Activated CD8-positive, alpha-beta T cell treated with anti-CD3 and anti-CD28 coated beads, Interleukin-2, amount 10 ng/mL, durations not matched to agents 7 days and 5 days (primary cell): ENCODE results near the gene CACNA2D4. TPM values are rescaled to one million over a fixed set of nuclear protein-coding genes. Genes with fewer than 3 reads are reported as not detected.

Experiments used
- ATAC-seq: fragments of 150-1000 bp; cut with Tn5 transposase; one replicate; pipeline ENCODE4 v1.10.0; 2021; ENCODE audit warnings: moderate library complexity
- CTCF ChIA-PET: fragments of 350-600 bp; sonication (Branson Sonifier 250); formaldehyde crosslinking; loops from one replicate; lab custom pipeline; 2021; ENCODE audit warnings: antibody characterized with exemption; lab: Charles Lee
- POLR2A ChIA-PET: fragments of 350-600 bp; sonication (Branson Sonifier 250); formaldehyde crosslinking; loops from one replicate; lab custom pipeline; 2021; ENCODE audit warnings: antibody characterized with exemption; lab: Charles Lee
- DNase-seq: peaks from one replicate; pipeline ENCODE4 v3.0.0-alpha.2; 2020
- H3K27ac Mint-ChIP-seq: one replicate; pipeline ENCODE4 v1.8.0; 2021; ENCODE audit warnings: mild to moderate bottlenecking, mixed read lengths
- H3K27me3 Mint-ChIP-seq: one replicate; pipeline ENCODE4 v1.8.0; 2021; ENCODE audit warnings: low read depth, mixed read lengths
- H3K36me3 Mint-ChIP-seq: one replicate; pipeline ENCODE4 v1.8.0; 2021; ENCODE audit warnings: low read depth, mixed read lengths
- H3K4me1 Mint-ChIP-seq: one replicate; pipeline ENCODE4 v1.8.0; 2021; ENCODE audit warnings: low read depth, mixed read lengths
- H3K4me3 Mint-ChIP-seq: one replicate; pipeline ENCODE4 v1.8.0; 2021; ENCODE audit warnings: mild to moderate bottlenecking, mixed read lengths
- H3K9me3 Mint-ChIP-seq: one replicate; pipeline ENCODE4 v1.8.0; 2022; ENCODE audit warnings: mixed read lengths; ENCODE audit not compliant: insufficient read depth
- total RNA-seq, 2 experiments: library from RNA; stranded (reverse); gene quantifications; one replicate each; pipeline ENCODE4 v1.2.3, GENCODE V29; 2021

The CACNA2D4 gene
- total RNA-seq, 2 experiments from 2014 or later = 6.8 to 7.0 TPM

DNA sequence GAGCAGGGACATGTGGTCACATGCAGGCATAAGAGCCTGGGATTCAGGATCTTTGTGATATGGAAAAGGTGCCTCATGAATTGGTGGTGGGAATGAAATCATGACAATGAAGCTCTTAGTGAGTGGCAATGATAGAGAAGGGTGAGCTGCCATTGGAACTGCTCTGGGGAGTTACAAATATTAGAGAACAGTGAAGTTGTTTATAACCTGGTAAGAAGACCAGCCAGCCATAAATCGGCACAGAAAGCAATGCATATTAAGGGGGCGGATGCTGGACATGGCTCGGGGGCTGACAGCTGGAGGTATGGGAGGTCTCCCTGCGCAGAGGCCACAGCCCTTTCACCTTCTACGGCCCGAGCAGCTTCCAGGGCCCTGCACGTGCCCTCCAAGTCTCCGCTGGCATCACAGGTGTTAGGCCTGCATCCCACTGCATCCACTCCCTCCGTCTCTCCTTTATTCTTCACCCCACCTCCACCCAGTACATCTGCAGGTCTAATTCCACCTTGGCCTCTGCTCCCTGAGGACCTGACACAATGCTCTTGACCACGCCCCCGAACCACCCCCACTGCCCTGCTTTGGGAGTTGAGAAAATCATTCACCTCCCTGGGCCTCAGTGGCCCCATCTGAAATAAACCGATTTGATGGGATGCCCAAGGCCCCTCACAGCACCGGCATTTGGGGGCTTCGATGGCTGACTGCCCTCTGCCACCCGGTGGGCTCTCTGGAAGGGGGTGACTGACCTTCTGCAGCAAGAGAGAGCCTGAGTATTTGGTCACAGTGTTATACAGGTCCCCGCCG lies 4.1 kb downstream of the CACNA2D4 start:
- no peaks in the 10 kb centered on the region for H3K9me3 Mint-ChIP-seq
- DNase-seq (peak; percentile 14), ATAC-seq (no peak)
- peaks cover 28% of the 10 kb centered on the region for H3K4me1 Mint-ChIP-seq
- ChIA-PET POLR2A (no interaction called here), CTCF (interaction anchor here (3.5 kb wide), 1 partner anchor 26 kb away, joined by 24 read pairs; no protein-coding TSS in a partner anchor)
- peak overlapping the region; percentile 91 for H3K27ac Mint-ChIP-seq
- H3K27me3 Mint-ChIP-seq = peaks cover 7% of the 10 kb centered on the region
- H3K36me3 Mint-ChIP-seq = no peaks in the 10 kb centered on the region
- no peak overlapping the region for H3K4me3 Mint-ChIP-seq

DNA sequence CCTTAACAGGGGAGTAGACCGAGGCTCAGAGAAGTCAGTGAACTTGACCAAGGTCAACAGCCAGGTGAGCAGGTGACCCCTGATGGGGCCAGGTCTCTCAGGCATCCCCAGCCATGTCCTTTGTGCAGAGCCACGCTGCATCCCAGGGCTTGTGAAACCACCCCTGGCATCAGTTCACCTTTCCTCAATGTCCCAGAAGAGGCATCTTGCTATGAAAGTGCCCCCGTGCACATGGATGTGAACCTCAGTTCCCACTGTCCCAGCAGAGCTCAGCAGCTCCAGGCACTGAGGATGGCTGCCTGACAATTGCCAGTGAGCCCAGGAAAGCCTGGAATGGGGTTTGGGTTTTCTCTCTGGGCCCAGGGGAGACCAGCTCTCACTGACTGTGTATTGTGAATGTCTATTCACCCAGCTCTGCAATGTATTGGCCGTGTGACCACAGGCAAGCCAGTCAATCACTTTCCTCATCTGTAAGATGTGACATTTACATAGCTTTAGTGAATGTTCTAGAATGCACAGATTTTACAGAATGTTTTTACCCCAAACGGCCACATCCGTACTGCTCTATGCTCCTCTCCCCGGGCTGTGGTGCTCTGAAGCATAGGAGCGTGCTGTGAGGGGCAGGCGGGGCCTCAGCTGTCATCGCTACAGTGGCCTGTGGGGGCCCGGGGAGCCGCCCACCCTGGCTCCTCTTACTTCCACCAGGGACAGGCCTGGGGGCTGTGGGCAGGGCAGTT lies 4.9 kb downstream of the CACNA2D4 start:
- peaks cover 28% of the 10 kb centered on the region for H3K4me1 Mint-ChIP-seq
- POLR2A ChIA-PET = no interaction called here
- DNase-seq (peak; percentile 18), ATAC-seq (no peak)
- H3K27ac Mint-ChIP-seq = no peak overlapping the region
- H3K9me3 Mint-ChIP-seq = no peaks in the 10 kb centered on the region
- peaks cover 2% of the 10 kb centered on the region for H3K36me3 Mint-ChIP-seq
- H3K4me3 Mint-ChIP-seq = no peak overlapping the region
- CTCF ChIA-PET = interaction anchor here (1.6 to 3.5 kb wide), 2 partner anchors 26 kb away, joined by 6 to 24 read pairs; no protein-coding TSS in a partner anchor
- peaks cover 5% of the 10 kb centered on the region for H3K27me3 Mint-ChIP-seq

DNA sequence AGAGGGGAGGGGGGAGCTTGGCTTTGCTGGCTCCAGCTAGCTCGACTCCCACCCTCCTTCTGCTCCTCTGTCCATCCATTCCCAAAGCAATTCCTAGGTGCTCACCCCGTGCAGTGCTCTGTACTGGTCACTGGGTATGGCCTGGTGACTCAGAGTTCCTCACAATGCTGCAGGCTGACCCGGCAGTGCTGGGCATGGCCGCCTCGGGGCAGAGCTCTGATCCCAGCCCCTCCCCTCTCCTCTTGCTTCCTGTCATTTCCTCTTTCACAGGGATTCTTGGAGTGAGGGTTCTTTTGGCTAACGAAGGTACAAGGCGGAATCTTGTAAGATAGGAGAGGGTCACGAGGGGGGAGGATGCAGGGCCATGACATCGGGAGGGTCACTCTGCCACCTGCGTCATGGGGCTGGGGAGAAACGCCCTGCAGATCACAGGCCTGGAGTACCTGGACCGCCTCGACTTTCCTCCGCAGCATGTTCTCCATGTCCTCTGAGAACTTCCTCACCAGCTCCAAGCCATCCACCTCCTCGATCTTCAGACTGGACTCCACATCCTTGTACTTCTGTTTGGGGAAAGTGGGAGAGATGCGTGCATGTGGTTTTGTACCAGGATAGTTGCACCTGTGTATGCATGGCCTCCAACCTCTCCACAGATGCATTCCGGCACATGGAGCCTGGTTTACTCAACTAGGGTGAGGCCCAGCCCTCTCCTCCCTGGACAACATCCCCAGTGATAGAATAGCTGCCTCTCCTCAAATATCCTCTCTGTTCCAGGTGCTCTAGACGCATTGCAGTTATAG lies 5.7 kb downstream of the CACNA2D4 start:
- Mint-ChIP-seq H3K4me1 (peaks cover 30% of the 10 kb centered on the region), H3K4me3 (no peak overlapping the region), H3K9me3 (peaks cover 2% of the 10 kb centered on the region), H3K27me3 (peaks cover 6% of the 10 kb centered on the region), H3K27ac (no peak overlapping the region), H3K36me3 (peaks cover 3% of the 10 kb centered on the region)
- POLR2A ChIA-PET = interaction anchor here (0.6 kb wide), 1 partner anchor 14 kb away, joined by 4 read pairs; no protein-coding TSS in a partner anchor
- ATAC-seq = no peak
- CTCF ChIA-PET = interaction anchor here (1.6 kb wide), 1 partner anchor 27 kb away, joined by 6 read pairs; no protein-coding TSS in a partner anchor
- DNase-seq = peak; percentile 16

DNA sequence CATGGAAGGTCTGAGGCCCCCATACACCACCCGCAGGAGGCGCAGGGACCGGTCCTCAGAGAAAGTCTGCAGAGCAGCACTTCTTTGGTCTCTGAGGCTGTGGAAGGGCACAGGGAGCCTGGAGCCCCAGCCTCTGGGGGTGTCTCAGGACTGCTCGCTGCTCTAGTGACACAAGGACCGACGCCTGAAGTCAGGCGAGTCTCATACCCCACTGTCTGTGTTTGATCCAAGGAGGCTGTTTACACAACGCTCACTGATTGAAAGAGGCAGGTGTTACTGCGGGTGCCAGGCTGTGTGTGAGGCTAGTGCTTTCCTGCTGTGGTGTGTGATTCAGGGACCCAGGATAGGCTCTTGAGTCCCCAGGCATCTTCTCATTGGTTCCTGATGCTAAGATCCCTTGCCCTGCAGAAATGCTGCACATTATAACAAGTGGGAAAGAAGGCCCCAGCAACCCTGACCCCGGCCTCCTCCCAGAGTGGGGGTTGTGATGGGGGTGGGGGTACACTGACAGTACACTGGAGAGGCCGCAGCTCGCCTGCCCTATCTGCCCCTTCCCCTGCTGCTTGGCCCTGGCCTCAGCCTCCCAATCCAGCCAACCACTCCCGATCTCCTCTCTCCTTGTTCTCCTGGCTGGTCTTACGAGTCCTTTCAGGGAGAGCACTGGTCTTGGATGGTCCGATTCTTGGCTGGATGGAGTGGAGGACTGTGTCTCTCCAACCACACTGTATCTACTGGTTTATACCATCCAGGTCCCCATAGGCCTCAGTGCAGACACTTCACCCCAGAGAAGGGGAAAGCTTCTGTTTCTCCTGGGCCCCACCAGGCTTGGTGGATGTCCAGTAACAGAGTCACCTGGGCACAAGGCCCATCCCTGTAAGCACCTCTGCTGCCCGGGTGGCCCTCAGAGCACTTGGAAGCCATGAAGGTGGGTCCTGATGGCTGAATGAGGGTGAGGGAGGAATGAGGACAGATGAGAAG lies 6.6 kb downstream of the CACNA2D4 start:
- DNase-seq (peak; percentile 16), ATAC-seq (no peak)
- POLR2A ChIA-PET = interaction anchor here (0.6 kb wide), 1 partner anchor 13 kb away, joined by 4 read pairs; no protein-coding TSS in a partner anchor
- Mint-ChIP-seq H3K27me3 (peaks cover 14% of the 10 kb centered on the region), H3K27ac (no peak overlapping the region), H3K36me3 (peaks cover 4% of the 10 kb centered on the region), H3K4me3 (no peak overlapping the region), H3K9me3 (peaks cover 10% of the 10 kb centered on the region), H3K4me1 (peaks cover 25% of the 10 kb centered on the region)
- CTCF ChIA-PET = interaction anchor here (1.6 kb wide), 1 partner anchor 28 kb away, joined by 6 read pairs; no protein-coding TSS in a partner anchor

DNA sequence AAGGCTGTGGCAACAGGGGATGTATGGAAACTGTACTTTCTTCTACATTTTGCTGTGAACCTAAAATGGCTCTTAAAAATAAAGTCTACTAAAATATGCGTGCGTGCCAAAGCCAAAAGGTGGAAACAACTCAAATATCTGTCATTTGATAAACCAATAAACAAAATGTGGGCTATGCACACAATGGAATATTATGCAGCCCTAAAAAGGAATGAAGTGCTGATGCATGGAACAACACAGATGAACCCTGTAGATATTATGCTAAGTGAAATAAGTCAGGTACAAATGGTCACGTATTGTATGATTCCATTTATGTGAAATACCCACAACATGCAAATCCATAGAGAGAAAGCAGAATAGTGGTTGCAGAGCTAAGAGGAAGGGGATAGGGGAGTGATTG lies 8.0 kb downstream of the CACNA2D4 start:
- Mint-ChIP-seq H3K9me3 (peaks cover 22% of the 10 kb centered on the region), H3K27ac (no peak overlapping the region), H3K4me1 (peaks cover 11% of the 10 kb centered on the region), H3K36me3 (peaks cover 4% of the 10 kb centered on the region), H3K27me3 (peaks cover 13% of the 10 kb centered on the region), H3K4me3 (no peak overlapping the region)
- ATAC-seq (no peak), DNase-seq (no peak)
- ChIA-PET POLR2A (no interaction called here), CTCF (no interaction called here)

DNA sequence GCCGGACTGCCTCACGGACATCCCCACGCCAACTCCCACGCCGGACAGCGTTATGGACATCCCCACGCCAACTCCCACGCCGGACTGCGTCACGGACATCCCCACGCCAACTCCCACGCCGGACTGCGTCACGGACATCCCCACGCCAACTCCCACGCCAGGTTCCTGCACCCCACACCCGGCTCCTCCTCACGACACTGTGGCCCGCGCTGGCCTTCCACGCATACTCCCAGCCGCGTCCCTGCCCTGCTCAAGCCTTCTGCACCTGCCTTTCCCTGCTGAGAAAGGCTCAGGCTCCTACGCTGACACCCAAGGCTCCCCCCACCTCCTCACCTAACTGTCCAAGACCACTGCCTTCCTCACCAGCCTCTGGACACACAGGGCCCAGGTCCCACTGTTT lies 9.7 kb downstream of the CACNA2D4 start:
- DNase-seq = no peak
- ChIA-PET CTCF (no interaction called here), POLR2A (no interaction called here)
- Mint-ChIP-seq H3K4me3 (no peak overlapping the region), H3K27me3 (peaks cover 13% of the 10 kb centered on the region), H3K36me3 (peaks cover 4% of the 10 kb centered on the region), H3K4me1 (peaks cover 2% of the 10 kb centered on the region), H3K9me3 (peaks cover 37% of the 10 kb centered on the region), H3K27ac (no peak overlapping the region)
- ATAC-seq = no peak

DNA sequence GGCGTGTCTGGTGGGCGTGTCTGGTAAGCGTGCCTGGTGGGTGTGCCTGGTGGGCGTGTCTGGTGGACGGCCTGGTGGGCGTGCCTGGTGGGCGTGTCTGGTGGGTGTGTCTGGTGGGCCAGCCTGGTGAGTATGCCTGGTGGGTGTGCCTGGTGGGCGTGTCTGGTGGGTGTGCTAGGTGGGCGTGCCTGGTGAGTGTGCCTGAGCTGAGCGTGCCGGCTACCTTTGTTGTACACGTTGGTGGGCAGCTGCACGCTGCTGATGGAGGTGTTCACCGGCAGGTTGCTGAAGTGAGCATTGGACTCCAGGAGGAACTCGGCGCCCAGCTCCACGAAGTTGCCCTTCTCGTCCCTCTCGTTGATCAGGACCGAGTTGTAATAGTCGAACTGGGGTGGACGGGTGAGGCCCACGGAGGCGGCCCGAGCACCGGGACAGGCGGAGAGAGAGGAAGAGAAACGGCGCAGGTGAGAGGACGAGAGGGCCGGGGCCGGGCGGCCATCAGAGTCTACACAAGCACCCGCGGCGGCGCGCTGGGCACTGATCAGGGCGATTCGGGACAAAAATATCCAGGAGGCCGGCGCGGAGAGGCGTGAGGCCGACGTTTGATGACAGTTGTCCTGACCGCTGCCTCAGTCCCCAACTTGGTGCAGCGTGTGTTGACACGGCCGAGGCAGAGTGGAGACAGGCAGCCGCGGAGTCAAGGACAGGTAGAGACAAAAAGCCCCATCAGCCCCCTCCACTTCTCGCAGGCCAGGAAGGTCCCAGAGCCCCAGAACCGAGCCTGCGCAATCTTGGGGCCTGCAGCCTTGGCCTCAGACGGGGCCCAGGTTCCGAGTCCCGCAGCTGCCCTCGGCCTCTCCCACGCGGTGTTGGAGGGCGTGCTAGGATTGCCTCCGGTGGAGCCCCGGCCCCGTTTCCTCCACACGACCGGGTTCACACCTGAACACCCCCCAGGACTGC lies 10.5 kb downstream of the CACNA2D4 start:
- Mint-ChIP-seq H3K27me3 (peaks cover 13% of the 10 kb centered on the region), H3K36me3 (peaks cover 4% of the 10 kb centered on the region), H3K27ac (no peak overlapping the region), H3K4me1 (peaks cover 2% of the 10 kb centered on the region), H3K9me3 (peaks cover 41% of the 10 kb centered on the region), H3K4me3 (peak overlapping the region; percentile 34)
- peak; percentile 32 for DNase-seq
- ChIA-PET CTCF (interaction anchor here (0.7 kb wide), 1 partner anchor 8 kb away, joined by 3 read pairs; no protein-coding TSS in a partner anchor), POLR2A (no interaction called here)
- peak; percentile 39 for ATAC-seq

DNA sequence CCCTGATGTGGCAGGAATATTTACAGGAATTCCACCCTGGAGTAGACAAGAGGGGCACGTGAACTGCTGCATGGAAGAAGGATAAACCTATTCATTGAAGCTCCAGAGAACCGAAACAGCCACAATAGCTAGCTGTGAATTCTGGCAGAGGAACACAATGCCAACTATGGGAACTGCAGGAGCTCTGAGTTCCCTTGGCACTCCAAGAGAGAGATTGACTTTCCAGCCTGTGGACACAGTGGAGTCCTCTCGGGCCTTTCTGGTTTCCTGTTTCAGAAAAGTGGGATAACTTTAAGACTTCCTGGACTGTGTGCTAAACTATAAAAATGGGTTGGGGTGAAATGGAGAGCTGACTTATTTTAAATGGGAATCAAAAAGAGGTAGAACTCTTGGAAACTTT lies 11.9 kb downstream of the CACNA2D4 start:
- POLR2A ChIA-PET = interaction anchor here (0.6 kb wide), 1 partner anchor 1464 kb away, joined by 3 read pairs; no protein-coding TSS in a partner anchor
- H3K36me3 Mint-ChIP-seq = peaks cover 4% of the 10 kb centered on the region
- DNase-seq (peak; percentile 17), ATAC-seq (no peak)
- H3K9me3 Mint-ChIP-seq = peaks cover 52% of the 10 kb centered on the region
- no peak overlapping the region for H3K27ac Mint-ChIP-seq
- H3K4me1 Mint-ChIP-seq = peaks cover 2% of the 10 kb centered on the region
- H3K27me3 Mint-ChIP-seq = peaks cover 22% of the 10 kb centered on the region
- H3K4me3 Mint-ChIP-seq = no peak overlapping the region
- CTCF ChIA-PET = interaction anchor here (0.6 kb wide), 1 partner anchor 130 kb away, joined by 3 read pairs; no protein-coding TSS in a partner anchor

DNA sequence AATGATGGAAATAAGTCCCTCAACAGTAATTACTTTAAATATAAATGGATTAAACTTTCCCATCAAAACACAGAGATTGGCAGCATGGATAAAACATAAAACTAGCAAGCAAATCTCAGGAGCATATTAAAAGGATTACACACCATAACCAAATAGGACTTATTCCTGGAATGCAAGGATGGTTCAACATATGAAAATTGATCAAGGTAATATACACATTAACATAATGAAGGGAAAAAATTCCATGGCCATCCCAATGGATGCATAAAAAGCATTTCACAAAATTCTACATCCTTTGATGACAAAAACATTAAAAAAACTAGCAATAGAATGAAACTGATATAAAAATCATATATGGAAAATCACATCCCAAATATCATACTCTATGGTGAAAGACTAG lies 13.6 kb downstream of the CACNA2D4 start:
- H3K9me3 Mint-ChIP-seq = peaks cover 52% of the 10 kb centered on the region
- no peak for DNase-seq
- H3K36me3 Mint-ChIP-seq = peaks cover 4% of the 10 kb centered on the region
- no peak overlapping the region for H3K27ac Mint-ChIP-seq
- POLR2A ChIA-PET = no interaction called here
- H3K27me3 Mint-ChIP-seq = peaks cover 30% of the 10 kb centered on the region
- peaks cover 2% of the 10 kb centered on the region for H3K4me1 Mint-ChIP-seq
- ATAC-seq = no peak
- H3K4me3 Mint-ChIP-seq = no peak overlapping the region
- CTCF ChIA-PET = no interaction called here

DNA sequence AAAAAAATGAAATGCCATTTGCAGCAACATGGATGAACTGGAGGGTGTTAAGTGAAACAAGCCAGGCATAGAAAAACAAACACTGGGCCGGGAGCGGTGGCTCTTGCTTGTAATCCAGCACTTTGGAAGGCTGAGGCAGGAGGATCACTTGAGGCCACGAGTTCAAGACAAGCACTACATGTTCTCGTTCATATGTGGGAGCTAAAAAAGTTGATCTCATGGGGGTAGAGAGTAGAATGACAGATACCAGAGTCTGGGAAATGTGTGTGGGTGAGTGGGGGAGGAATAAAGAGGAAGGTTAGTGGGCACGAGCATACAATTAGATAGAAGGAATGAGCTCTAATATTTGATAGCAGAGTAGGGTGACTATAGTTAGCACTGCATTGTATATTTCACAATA lies 21.5 kb downstream of the CACNA2D4 start:
- Mint-ChIP-seq H3K9me3 (peaks cover 4% of the 10 kb centered on the region), H3K4me1 (no peaks in the 10 kb centered on the region), H3K27ac (no peak overlapping the region), H3K27me3 (peaks cover 40% of the 10 kb centered on the region), H3K36me3 (no peaks in the 10 kb centered on the region), H3K4me3 (no peak overlapping the region)
- CTCF ChIA-PET = no interaction called here
- ATAC-seq (no peak), DNase-seq (peak; percentile 11)
- POLR2A ChIA-PET = no interaction called here
